Measurements from ENCODE around the gene PCID2. TPM values are rescaled to one million over a fixed set of nuclear protein-coding genes. Genes with fewer than 3 reads are reported as not detected.

The PCID2 gene
- total RNA-seq, 6 donors from 2014 or later, result 30.7 to 62.5 (median 37.1) TPM

DNA sequence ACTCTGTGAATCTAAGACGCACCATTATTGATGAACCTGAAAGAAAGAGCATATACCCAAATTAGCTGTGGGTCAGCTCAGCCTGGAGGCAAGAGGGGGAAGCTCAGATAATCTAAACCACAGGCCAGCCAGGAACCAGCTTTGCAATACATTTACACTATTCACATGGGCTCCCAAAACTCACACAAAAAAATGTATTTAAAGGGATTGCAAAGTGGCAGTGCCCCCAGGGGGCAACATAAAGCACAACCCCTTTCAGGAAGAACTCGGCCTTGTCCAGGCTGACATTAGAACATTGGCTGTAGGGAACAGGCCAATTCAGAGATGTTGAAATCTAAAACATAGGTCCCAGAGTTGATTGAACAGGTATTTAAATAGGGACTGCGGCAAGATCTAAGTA is 53.3 kb downstream of the PCID2 start:
- Histone ChIP-seq H3K9me3 (no peaks in the 10 kb centered on the region), H3K27ac (no peak overlapping the region), H3K36me3 (no peaks in the 10 kb centered on the region), H3K4me3 (no peak overlapping the region), H3K4me1 (peaks cover 10 to 23% (median 15%) of the 10 kb centered on the region in 4 donors), H3K27me3 (no peaks in the 10 kb centered on the region)
- DNase-seq, result no peak
- WGBS, 2 donors, result 84 to 96% methylated on average over 3 of the region's 3 CpGs
- TF ChIP-seq POLR2AphosphoS5 (IDR thresholded peaks at IDR 0.05), result no peak
- TF ChIP-seq POLR2A (IDR thresholded peaks at IDR 0.05), result no peak
- TF ChIP-seq, protein P1, sequence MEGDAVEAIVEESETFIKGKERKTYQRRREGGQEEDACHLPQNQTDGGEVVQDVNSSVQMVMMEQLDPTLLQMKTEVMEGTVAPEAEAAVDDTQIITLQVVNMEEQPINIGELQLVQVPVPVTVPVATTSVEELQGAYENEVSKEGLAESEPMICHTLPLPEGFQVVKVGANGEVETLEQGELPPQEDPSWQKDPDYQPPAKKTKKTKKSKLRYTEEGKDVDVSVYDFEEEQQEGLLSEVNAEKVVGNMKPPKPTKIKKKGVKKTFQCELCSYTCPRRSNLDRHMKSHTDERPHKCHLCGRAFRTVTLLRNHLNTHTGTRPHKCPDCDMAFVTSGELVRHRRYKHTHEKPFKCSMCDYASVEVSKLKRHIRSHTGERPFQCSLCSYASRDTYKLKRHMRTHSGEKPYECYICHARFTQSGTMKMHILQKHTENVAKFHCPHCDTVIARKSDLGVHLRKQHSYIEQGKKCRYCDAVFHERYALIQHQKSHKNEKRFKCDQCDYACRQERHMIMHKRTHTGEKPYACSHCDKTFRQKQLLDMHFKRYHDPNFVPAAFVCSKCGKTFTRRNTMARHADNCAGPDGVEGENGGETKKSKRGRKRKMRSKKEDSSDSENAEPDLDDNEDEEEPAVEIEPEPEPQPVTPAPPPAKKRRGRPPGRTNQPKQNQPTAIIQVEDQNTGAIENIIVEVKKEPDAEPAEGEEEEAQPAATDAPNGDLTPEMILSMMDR (IDR thresholded peaks at IDR 0.05), result no peak
- no peak for TF ChIP-seq EP300 (IDR thresholded peaks at IDR 0.05)
- ATAC-seq (ENCODE audit: low FRiP score in 2 of 2), result no peak

DNA sequence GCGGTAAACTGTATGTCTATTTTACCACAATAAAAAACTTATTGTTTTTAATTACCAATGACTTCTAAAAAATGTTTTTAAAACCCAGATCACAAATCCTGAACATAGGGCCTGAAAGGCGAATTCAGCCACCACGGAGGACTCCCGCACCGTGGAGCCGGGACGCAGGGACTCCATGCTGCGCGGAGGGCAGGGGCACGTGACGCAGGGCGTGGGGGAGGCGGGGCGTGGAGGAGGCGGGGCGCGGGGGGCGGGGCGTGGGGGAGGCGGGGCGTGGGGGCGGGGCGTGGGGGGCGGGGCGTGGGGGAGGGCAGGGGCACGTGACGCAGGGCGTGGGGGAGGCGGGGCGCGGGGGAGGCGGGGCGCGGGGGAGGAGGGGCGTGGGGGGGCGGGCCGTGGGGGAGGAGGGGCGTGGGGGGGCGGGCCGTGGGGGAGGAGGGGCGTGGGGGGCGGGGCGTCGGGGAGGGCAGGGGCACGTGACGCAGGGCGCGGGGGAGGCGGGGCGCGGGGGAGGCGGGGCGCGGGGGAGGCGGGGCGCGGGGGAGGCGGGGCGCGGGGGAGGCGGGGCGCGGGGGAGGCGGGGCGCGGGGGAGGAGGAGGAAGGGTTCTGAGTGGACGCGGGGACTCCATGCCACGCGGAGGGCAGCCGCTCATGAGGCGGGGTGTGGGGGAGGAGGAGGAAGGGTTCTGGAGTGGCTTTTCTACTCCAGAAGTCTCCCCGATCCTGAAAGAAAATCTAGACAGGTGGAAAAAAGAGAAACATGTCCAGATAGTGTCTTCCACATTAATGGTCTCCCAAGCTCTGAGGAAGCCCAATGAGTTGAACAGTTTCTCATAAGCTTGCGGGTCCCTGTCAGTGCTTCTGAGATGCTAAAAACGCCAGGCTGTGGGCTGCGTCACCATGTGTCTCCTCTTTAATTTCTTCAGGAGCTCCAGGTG is 54.4 kb downstream of the PCID2 start:
- Histone ChIP-seq H3K9me3 (no peaks in the 10 kb centered on the region), H3K4me3 (peak overlapping the region; percentile 18 to 54 (median 45)), H3K27ac (peak overlapping the region; percentile 47 to 75 (median 62)), H3K4me1 (peaks cover 10 to 23% (median 15%) of the 10 kb centered on the region in 4 donors), H3K36me3 (no peaks in the 10 kb centered on the region), H3K27me3 (no peaks in the 10 kb centered on the region)
- ATAC-seq (ENCODE audit: low FRiP score in 2 of 2), result peak; percentile 81 to 89
- peak; percentile 73 to 93 for DNase-seq
- TF ChIP-seq POLR2AphosphoS5 (IDR thresholded peaks at IDR 0.05) (peak; percentile 73 to 81), POLR2A (IDR thresholded peaks at IDR 0.05) (peak in 2 of 4 donors; percentile 33 to 64), EP300 (IDR thresholded peaks at IDR 0.05) (no peak)
- WGBS, 2 donors, result 9% methylated on average over 15 to 21 of the region's 76 CpGs

DNA sequence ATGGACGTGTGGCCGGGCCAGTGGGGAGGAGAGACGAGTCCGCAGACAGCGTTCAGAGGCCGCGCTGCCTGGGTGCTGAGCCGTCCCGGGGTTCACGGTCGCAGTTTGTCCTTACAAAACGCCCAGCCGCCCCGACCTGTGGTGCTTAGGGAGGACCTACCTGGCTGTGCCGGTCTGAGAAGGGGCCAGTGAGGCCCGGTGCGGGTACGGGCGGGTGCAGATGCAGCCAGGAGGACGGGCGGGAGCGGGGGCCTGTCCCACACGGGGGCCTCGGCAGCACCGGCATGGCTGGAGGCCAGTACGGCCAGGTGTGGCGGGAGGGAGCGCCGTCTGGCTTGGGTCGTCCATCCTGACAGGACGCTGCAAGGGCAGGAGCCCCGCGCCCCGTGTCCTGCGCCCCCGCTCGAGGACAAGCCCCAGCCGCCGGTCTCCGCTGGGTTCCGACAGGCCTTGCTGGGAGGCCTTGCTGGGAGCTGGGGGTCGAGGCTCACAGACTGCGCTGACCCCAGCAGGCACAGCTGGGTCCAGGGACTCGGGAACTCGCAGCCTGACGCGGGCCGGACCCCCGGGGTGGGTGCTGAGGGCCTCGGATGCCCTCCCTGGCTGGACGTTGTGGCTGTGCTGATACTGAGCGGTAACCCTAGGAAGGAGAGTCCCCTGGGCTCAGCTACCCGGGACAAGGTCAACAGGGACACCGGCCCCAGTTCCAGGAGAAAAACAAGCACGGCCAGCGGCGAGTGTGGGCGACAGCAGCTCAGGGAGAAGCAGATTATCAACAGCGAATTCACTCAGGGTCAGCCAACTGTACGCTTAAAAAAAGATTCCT is 55.3 kb downstream of the PCID2 start:
- TF ChIP-seq EP300 (IDR thresholded peaks at IDR 0.05) (no peak), POLR2AphosphoS5 (IDR thresholded peaks at IDR 0.05) (no peak), POLR2A (IDR thresholded peaks at IDR 0.05) (no peak)
- TF ChIP-seq, protein P1 (IDR thresholded peaks at IDR 0.05), result no peak
- Histone ChIP-seq H3K27me3 (no peaks in the 10 kb centered on the region), H3K9me3 (no peaks in the 10 kb centered on the region), H3K36me3 (no peaks in the 10 kb centered on the region), H3K4me3 (peak overlapping the region; percentile 18 to 54 (median 45)), H3K27ac (peak overlapping the region; percentile 47 to 75 (median 62)), H3K4me1 (peaks cover 10 to 23% (median 15%) of the 10 kb centered on the region in 4 donors)
- peak; percentile 42 to 64 for ATAC-seq (ENCODE audit: low FRiP score in 2 of 2)
- 17 to 28% methylated on average over 35 to 53 of the region's 60 CpGs for WGBS, 2 donors
- DNase-seq, result peak; percentile 36 to 89

- Histone ChIP-seq H3K4me3 (peak overlapping the region in 3 of 4 donors; percentile 38 to 54 (median 52)), H3K4me1 (peaks cover 10 to 23% (median 15%) of the 10 kb centered on the region in 4 donors), H3K9me3 (no peaks in the 10 kb centered on the region), H3K27ac (peak overlapping the region in 1 of 4 donors; percentile 69), H3K36me3 (no peaks in the 10 kb centered on the region), H3K27me3 (no peaks in the 10 kb centered on the region)
- no peak for ATAC-seq (ENCODE audit: low FRiP score in 2 of 2)
- TF ChIP-seq, protein P1 (IDR thresholded peaks at IDR 0.05), result no peak
- TF ChIP-seq POLR2A (IDR thresholded peaks at IDR 0.05) (no peak), EP300 (IDR thresholded peaks at IDR 0.05) (no peak), POLR2AphosphoS5 (IDR thresholded peaks at IDR 0.05) (no peak)
- no peak for DNase-seq
- 33 to 62% methylated on average over 2 of the region's 2 CpGs for WGBS, 2 donors
Observed at GRCh38 chr13:113152691-113152983, 55.8 kb downstream of the PCID2 start.
